NB4 (cell line): ENCODE results near the gene CNTFR.

ENCODE experiments used
- CTCF ChIP-seq: IDR thresholded peaks from one replicate; pipeline ENCODE4 v1.5.1; 2012; ENCODE audit warnings: low read depth, low read length
- POLR2A ChIP-seq: IDR thresholded peaks from 2 replicates; pipeline ENCODE4 v1.6.1; 2011; ENCODE audit warnings: mild to moderate bottlenecking; ENCODE audit not compliant: insufficient read length; ENCODE audit errors: extremely low read depth

GRCh38 chr9:34510497-34511468 lies 78.7 kb downstream of the CNTFR start:
- TF ChIP-seq CTCF (no peak), POLR2A (no peak)
